Kidney epithelial cell (primary cell): ENCODE data around the gene MYO1G. TPM values are rescaled to one million over a fixed set of nuclear protein-coding genes. Genes with fewer than 3 reads are reported as not detected.

Experiments
- DNase-seq: peaks from one replicate; pipeline ENCODE4 v3.0.0-alpha.2; 2010; ENCODE audit warnings: low read depth
- H3K27me3 ChIP-seq: 2 replicates; pipeline ENCODE4 v1.6.0; 2011; ENCODE audit warnings: low read length; ENCODE audit not compliant: control insufficient read depth, insufficient read depth
- H3K36me3 ChIP-seq: 2 replicates; pipeline ENCODE4 v1.5.1; 2011; ENCODE audit warnings: low read length; ENCODE audit not compliant: control insufficient read depth, insufficient read depth
- H3K4me3 ChIP-seq: 2 replicates; pipeline ENCODE4 v1.5.1; 2011; ENCODE audit warnings: low read depth, mild to moderate bottlenecking, control low read depth, low read length
- CTCF ChIP-seq: IDR thresholded peaks from 2 replicates; pipeline ENCODE4 v1.5.1; 2011; ENCODE audit warnings: mild to moderate bottlenecking, moderate library complexity, low read length, control low read depth, inconsistent platforms; ENCODE audit not compliant: insufficient read depth, poor library complexity, severe bottlenecking
- total RNA-seq: library from RNA; depleted of rRNA; stranded (reverse); fragments of >200 nt; gene quantifications from 2 replicates; pipeline ENCODE4 v1.2.3, GENCODE V29; 2015

MYO1G gene
- total RNA-seq, 1 donor from 2014 or later, result 0.04 TPM

DNA sequence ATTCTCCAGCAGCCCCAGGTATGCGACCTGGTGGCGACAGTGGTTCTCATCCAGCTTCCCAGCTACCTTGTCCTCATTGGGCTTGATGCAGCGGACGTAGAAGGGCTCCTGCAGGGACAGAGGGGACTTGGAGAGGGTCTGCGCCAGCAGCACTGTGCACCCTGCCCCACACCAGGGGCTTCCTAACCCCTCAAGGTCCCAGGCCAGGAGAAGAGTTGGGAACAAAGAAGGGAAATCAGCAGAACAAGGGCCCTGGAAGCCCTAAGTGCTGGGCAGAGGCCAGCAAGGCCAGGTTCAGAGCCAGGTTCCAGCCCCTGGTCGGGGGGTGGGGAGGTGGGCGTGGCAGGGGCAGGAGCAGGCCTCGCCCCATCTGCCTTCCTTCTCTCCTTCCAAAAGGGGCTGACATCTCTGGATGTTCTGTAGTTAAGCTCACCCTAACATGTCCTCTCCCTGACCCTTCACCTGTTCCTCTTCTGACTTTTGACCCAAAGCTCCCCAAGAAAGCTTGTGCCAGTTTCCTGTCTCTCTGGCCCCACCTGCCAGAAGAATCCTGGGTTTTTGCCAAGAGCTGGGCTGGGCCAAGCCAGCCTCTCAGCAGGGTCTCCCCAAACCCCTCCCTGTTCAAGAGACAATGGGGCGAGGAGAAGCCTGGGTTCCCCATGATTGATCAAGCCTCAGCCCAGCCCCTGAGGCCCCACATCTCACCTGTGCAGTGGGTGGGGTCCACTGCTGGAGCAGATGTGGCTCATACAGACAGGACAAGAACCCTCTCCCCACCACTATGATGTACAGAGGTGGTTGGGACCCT, 11.9 kb downstream of the MYO1G start:
- Histone ChIP-seq H3K36me3 (no peaks in the 10 kb centered on the region), H3K27me3 (peaks cover 8% of the 10 kb centered on the region), H3K4me3 (no peak overlapping the region)
- no peak for TF ChIP-seq CTCF
- DNase-seq, result no peak

DNA sequence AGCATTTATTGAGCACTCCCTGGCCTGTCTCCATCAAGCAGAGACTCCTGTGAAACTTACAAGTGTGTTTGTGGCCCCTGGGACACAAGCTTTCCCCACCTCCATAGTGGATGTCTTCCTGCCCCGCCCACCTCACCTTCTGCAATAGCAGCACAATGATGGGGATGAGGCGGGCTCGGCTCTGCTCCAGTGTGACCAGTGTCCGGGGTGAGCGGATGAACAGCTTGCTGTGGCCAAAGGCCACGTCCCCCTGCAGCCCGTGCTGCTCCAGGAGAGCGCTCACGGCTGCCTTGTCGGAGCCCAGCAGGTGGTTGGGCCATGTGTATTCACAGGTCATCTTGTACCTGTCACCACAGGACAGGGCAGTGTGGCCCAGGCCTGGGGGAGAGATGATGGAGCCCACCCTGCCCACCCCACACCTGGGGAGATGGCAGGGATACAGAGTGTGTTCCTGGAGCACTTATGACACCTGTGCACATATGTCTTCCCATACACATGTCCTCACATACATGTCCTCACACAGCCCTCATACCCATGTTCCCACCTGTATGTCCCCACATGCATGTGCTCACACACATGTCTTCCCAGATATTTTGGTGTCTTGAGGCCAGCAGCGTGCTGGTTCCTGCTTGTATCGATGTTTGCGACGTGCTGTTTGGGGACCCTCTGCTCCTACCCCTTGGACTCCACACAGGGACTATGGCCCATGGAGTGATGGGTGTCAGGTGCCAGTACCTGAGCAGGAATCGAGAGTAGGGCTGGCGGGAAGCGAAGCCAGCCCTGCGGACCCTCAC, 12.7 kb downstream of the MYO1G start:
- H3K36me3 ChIP-seq, result no peaks in the 10 kb centered on the region
- DNase-seq, result no peak
- no peak for TF ChIP-seq CTCF
- H3K27me3 ChIP-seq, result peaks cover 10% of the 10 kb centered on the region
- H3K4me3 ChIP-seq, result no peak overlapping the region

DNA sequence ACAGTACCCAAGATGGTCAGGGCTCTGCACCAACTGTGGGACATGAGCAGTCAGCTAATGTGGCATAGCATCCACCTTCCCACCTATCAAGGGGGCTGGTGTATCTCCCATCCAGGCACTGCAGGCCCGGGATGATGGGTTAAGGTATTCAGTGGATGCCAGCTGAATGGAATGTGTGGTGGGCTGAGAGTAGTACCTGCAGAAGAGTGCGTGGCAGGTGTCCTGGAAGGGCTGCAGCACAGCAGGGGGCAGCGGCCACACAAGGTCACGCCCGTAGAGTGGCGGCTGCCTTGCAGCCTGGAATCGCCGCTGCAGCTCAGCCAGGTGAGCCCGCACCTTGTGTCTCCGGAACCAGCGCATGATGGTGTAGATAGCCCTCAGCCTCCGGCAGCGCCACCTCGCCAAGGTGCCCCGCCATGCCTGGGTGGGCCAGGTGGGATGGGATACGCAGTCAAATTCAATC, 13.3 kb downstream of the MYO1G start:
- DNase-seq, result no peak
- H3K4me3 ChIP-seq, result no peak overlapping the region
- no peak for TF ChIP-seq CTCF
- H3K27me3 ChIP-seq, result peaks cover 10% of the 10 kb centered on the region
- no peaks in the 10 kb centered on the region for H3K36me3 ChIP-seq

GRCh38 chr7:44964831-44965440, 13.9 kb downstream of the MYO1G start:
- H3K27me3 ChIP-seq, result peaks cover 13% of the 10 kb centered on the region
- H3K4me3 ChIP-seq, result no peak overlapping the region
- TF ChIP-seq CTCF, result no peak
- no peaks in the 10 kb centered on the region for H3K36me3 ChIP-seq
- DNase-seq, result no peak

DNA sequence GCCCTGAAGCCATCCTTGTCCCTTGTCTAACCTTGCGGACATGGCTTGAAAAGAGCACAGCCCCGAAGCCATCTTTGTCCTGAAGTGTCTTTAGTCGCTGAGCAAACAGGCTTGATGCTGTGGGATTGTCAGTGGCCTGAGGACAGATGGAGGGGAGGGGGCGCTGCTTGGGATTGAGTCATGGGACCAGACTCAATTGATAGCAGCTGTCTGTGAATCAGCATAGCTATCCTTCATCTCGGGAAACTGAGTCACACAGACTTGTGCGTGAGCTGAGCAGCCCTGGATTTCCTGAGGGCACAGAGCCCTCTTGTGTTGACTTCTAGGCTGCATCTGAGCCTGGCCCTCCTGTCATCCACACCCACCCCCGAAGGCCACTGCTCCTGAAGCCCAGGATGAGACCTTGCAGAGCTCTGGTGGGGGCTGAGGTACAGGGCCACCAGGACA, 14.4 kb downstream of the MYO1G start:
- peak; percentile 49 for TF ChIP-seq CTCF
- DNase-seq, result no peak

More for the DNA sequence above, 14.4 kb downstream of the MYO1G start:
- Histone ChIP-seq H3K27me3 (peaks cover 13% of the 10 kb centered on the region), H3K36me3 (no peaks in the 10 kb centered on the region), H3K4me3 (no peak overlapping the region)
